NOMO-1 treated with DMSO at 0.1 percent for 48 hours (cell line): ENCODE data around the gene CLIC6.

Experiments
- DNase-seq: peaks from one replicate; lab custom pipeline; 2025; ENCODE audit not compliant: unreplicated experiment; lab: John Stamatoyannopoulos, UW

CLIC6 gene

DNA sequence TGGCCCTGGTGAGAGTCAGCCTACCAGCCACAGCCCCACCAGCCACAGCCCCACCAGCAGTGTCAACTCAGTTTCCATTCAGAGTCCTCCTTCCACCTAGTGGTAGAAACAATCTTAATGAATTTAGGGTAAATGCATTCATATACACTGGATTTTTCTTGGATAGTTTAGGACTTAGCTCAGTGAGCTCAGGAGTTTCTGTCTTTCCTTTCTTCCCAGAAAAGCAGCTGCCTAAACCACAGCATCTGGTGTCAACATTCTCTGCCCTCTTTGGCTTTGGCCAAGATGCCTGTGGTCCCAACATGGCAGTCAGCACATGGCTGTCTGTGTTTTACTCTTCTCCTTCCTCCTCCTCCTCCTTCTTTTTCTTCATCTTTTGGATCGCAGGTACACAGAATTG, 94.0 kb downstream of the CLIC6 start:
- no peak for DNase-seq

GRCh38 chr21:34764715-34765284, 96.0 kb downstream of the CLIC6 start:
- no peak for DNase-seq

DNA sequence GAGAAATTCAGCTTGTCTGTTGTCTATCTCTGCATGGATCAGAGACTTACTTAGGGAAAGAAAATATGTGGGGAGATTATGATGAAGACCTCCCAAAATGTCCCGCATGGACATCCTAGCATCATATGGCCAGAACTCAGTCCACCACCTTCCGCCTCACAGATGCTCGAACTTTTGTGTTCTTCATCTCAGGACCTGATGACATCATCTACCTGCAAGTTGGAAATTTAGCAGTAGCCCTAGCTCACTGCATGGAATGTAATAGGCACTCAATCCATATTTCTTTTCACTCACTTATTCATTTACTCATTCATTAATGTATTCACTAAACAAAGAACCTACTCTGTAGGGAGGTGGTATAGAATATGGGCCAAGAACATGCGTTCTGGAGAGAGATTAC, 96.8 kb downstream of the CLIC6 start:
- no peak for DNase-seq

GRCh38 chr21:34766862-34767261, 98.1 kb downstream of the CLIC6 start:
- DNase-seq: no peak
